HEK293T (cell line): ENCODE data around the gene PDIK1L.

Experiments
- CTCF ChIA-PET: fragments of 350-600 bp; formaldehyde crosslinking; extraction: SDS; loops from one replicate; lab custom pipeline; 2021; ENCODE audit warnings: antibody characterized with exemption, inconsistent platforms; lab: Yijun Ruan, JAX
- POLR2A ChIA-PET: fragments of 350-600 bp; formaldehyde crosslinking; extraction: SDS; loops from one replicate; lab custom pipeline; 2020; ENCODE audit warnings: antibody characterized with exemption, inconsistent platforms; lab: Yijun Ruan, JAX
- DNase-seq: peaks from one replicate; pipeline ENCODE4 v3.0.0; 2012; ENCODE audit warnings: mixed read lengths; ENCODE audit errors: extremely low spot score
- ARNT ChIP-seq: fragments of 450-650 bp; IDR thresholded peaks from 2 replicates; pipeline ENCODE4 v1.6.1; 2017; ENCODE audit warnings: mild to moderate bottlenecking
- BHLHE40 ChIP-seq: fragments of 450-650 bp; IDR thresholded peaks from 2 replicates; pipeline ENCODE4 v1.6.1; 2016; ENCODE audit warnings: mild to moderate bottlenecking, moderate library complexity, borderline replicate concordance
- CTBP1 ChIP-seq: fragments of 450-650 bp; IDR thresholded peaks from 2 replicates; pipeline ENCODE4 v1.6.1; 2016; ENCODE audit warnings: borderline replicate concordance
- ELF4 ChIP-seq: fragments of 450-650 bp; IDR thresholded peaks from 2 replicates; pipeline ENCODE4 v1.6.1; 2017; ENCODE audit warnings: antibody characterized with exemption
- FOXA1 ChIP-seq: fragments of 450-650 bp; IDR thresholded peaks from 2 replicates; pipeline ENCODE4 v1.6.1; 2016; ENCODE audit warnings: mild to moderate bottlenecking
- FOXK2 ChIP-seq: fragments of 450-650 bp; IDR thresholded peaks from 2 replicates; pipeline ENCODE4 v1.6.1; 2016; ENCODE audit warnings: mild to moderate bottlenecking
- FOXM1 ChIP-seq: fragments of 450-650 bp; IDR thresholded peaks from 2 replicates; pipeline ENCODE4 v1.6.1; 2017; ENCODE audit warnings: mild to moderate bottlenecking, borderline replicate concordance
- HDGF ChIP-seq: fragments of 450-650 bp; IDR thresholded peaks from 2 replicates; pipeline ENCODE4 v1.6.1; 2017; ENCODE audit warnings: antibody characterized with exemption, borderline replicate concordance
- L3MBTL2 ChIP-seq: fragments of 450-650 bp; conservative IDR thresholded peaks from 2 replicates; pipeline ENCODE4 v1.6.1; 2016; ENCODE audit warnings: mild to moderate bottlenecking
- LEF1 ChIP-seq: fragments of 450-650 bp; IDR thresholded peaks from 2 replicates; pipeline ENCODE4 v1.6.1; 2017; ENCODE audit warnings: mild to moderate bottlenecking, borderline replicate concordance
- NFRKB ChIP-seq: fragments of 450-650 bp; IDR thresholded peaks from 2 replicates; pipeline ENCODE4 v1.6.1; 2016; ENCODE audit warnings: mild to moderate bottlenecking, moderate library complexity
- SP1 ChIP-seq: fragments of 450-650 bp; IDR thresholded peaks from 2 replicates; pipeline ENCODE4 v1.6.1; 2017
- SUZ12 ChIP-seq: fragments of 450-650 bp; IDR thresholded peaks from 2 replicates; pipeline ENCODE4 v1.6.1; 2016; ENCODE audit warnings: mild to moderate bottlenecking
- TARDBP ChIP-seq: fragments of 450-650 bp; IDR thresholded peaks from 2 replicates; pipeline ENCODE4 v1.6.1; 2016
- ZNF384 ChIP-seq: fragments of 450-650 bp; IDR thresholded peaks from 2 replicates; pipeline ENCODE4 v1.6.1; 2016
- TF ChIP-seq, protein P1 (sequence below): fragments of 450-650 bp; IDR thresholded peaks from 2 replicates; pipeline ENCODE4 v1.6.1; 2016

The PDIK1L gene

DNA sequence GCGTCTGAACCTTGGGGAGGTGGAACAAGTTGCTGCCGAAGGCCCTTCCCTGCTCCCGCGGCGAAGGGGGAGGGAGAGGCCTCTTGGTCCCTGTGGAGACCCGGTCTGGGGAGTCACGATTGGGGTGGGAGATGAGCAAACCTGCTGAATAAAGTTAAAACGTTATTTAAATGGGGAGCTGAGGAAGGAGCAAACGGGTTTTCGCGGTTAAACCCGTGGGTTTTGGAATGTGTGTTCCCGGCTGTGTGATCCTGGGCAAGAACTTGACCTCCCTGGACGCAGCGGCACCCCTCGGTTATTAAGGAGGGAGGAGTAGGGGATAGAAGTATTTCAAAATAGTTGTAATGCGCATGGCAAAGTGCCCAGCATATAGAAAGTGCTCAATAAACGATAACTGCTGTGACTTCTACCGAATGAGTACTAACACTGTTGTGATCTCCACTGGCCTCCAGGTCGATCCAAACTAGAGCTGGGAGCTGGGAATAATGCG lies 50.6 kb downstream of the PDIK1L start:
- ChIA-PET CTCF (no interaction called here), POLR2A (no interaction called here)
- no peak for DNase-seq
- no peak for TF ChIP-seq ZNF384
- no peak for TF ChIP-seq SP1
- TF ChIP-seq L3MBTL2, result no peak
- TF ChIP-seq CTBP1, result no peak
- no peak for TF ChIP-seq ARNT
- no peak for TF ChIP-seq SUZ12
- no peak for TF ChIP-seq LEF1
- no peak for TF ChIP-seq HDGF
- TF ChIP-seq FOXK2, result no peak
- no peak for TF ChIP-seq NFRKB
- no peak for TF ChIP-seq FOXM1
- TF ChIP-seq ELF4, result no peak

- TF ChIP-seq FOXK2 (no peak), FOXM1 (no peak), HDGF (no peak), NFRKB (no peak), BHLHE40 (no peak), ZNF384 (no peak)
- ChIA-PET CTCF (no interaction called here), POLR2A (no interaction called here)
- no peak for DNase-seq
Observed at GRCh38 chr1:26163684-26164035, 52.0 kb downstream of the PDIK1L start.

DNA sequence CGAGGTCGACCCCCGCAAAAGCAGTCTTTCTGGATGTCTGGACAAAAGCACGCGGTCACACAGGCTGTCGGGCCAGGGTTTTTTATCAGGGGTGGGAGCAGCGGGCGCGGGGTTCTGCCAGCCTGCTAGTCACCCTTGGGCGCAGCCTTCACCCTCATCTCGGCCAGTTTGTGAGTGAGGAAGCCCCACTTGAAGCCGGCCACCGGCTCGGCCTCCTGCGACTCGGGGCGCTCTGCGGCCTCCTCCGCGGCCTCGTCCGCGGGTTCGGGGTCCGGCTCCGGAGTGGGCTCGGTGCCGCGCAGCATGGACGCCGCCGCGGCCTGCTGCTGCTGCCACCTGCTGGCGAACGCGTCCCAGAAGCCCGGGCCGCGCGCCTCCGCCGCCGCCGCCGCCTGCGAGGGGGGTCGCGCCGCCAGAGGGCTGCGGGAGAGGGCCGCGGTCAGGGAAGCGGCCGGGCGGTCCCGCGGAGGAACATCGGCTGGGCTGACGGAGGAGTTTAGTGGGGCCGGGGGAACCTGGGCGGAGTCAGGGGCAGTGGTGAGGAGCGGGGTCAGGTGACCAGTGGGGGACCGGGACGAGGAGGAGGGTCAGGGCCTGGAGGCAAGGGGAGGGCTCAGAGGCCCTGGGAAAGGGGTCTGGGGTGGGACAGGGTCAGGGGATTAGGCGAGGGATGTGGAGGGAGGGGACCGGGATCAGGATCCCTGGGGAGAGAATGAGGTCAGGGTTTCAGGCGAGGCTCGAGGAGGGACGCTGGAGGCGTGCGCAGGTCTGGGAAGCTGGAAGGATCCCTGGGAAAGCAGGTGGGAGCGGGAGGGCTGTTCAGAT lies 52.6 kb downstream of the PDIK1L start:
- CTCF ChIA-PET, result interaction anchor here (0.9 kb wide), 1 partner anchor 146 kb away, joined by 3 read pairs; no protein-coding TSS in a partner anchor
- DNase-seq, result peak; percentile 66
- peak; percentile 47; the same call in 1 of the 2 replicates for TF ChIP-seq L3MBTL2
- TF ChIP-seq FOXM1, result peak; percentile 47; the same call in 1 of the 2 replicates
- TF ChIP-seq FOXK2, result no peak
- TF ChIP-seq ARNT, result 0 out of 2 replicates have a peak, but pooled peaks have one; percentile 23
- TF ChIP-seq HDGF, result no peak
- no peak for TF ChIP-seq TARDBP
- POLR2A ChIA-PET, result no interaction called here

DNA sequence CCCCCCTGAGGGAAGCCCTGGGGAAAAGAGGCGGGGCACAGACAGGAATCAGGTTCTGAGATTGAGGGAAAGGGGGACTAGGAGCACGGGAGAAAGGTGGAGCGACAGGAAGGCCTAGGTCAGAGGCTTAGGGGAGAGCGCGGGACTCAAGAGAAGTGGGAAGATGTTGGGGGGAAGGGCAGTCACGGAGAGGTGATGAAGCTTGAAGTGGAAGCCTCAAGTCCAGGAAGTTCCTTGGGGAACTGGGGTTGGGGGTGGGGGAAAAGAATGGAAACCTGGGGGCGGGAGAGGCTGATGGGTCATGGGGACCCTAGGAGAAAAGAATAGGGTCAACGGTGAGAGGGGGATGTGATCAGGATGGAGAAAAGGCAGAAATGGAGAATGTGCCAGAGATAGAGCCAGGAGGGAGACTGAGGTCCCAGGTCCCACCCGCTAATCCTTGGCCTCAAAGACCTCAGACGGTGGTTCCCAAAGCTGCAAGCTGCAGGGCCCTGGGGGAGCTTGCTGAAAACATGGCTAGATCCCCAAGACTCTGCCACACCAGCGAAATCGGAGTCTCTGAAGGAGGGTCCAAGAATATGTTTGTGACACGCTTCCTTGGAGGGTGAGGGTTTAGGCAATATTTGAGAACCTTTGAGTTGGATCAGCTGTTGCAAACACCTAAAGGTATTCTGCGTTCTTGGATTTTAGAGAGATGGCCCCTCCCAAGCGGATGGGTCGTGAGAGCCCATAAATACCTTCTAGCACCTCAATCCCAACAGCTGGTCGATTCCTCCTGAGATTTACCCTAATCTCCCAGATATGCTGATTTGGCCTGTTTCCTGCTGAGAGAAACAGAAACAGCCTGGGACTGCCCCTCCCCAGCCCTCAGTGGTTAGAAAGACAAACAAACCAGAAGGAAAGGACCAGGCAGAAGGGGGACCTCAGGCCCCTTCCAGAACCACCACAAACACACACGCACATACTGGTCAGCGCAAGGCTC lies 53.5 kb downstream of the PDIK1L start:
- POLR2A ChIA-PET, result no interaction called here
- TF ChIP-seq BHLHE40 (no peak), HDGF (no peak), CTBP1 (no peak), ZNF384 (no peak), TARDBP (no peak), NFRKB (no peak), SUZ12 (no peak), FOXM1 (no peak), ELF4 (no peak), ARNT (no peak), SP1 (no peak), LEF1 (no peak)
- TF ChIP-seq, protein P1, sequence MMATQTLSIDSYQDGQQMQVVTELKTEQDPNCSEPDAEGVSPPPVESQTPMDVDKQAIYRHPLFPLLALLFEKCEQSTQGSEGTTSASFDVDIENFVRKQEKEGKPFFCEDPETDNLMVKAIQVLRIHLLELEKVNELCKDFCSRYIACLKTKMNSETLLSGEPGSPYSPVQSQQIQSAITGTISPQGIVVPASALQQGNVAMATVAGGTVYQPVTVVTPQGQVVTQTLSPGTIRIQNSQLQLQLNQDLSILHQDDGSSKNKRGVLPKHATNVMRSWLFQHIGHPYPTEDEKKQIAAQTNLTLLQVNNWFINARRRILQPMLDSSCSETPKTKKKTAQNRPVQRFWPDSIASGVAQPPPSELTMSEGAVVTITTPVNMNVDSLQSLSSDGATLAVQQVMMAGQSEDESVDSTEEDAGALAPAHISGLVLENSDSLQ, result no peak
- DNase-seq, result no peak
- CTCF ChIA-PET, result interaction anchor here (0.6 to 1.0 kb wide), 3 partner anchors 147 to 252 kb away, joined by 3 to 4 read pairs (median 3); no protein-coding TSS in a partner anchor

- POLR2A ChIA-PET, result no interaction called here
- TF ChIP-seq HDGF (no peak), NFRKB (no peak), L3MBTL2 (no peak), SUZ12 (no peak), LEF1 (no peak), FOXK2 (no peak), ELF4 (no peak), FOXA1 (no peak), ZNF384 (no peak), FOXM1 (no peak), BHLHE40 (no peak), ARNT (no peak), CTBP1 (no peak), TARDBP (no peak), SP1 (no peak)
- TF ChIP-seq, protein P1, result no peak
- DNase-seq, result no peak
- CTCF ChIA-PET, result no interaction called here
Observed at GRCh38 chr1:26166719-26167281, 55.2 kb downstream of the PDIK1L start.
